DMS53 treated with DMSO at 0.1 percent for 48 hours (cell line): ENCODE results near the gene CHST2.

Source experiments
- DNase-seq: peaks from one replicate; lab custom pipeline; 2025; ENCODE audit not compliant: unreplicated experiment; lab: John Stamatoyannopoulos, UW

Gene CHST2

DNA sequence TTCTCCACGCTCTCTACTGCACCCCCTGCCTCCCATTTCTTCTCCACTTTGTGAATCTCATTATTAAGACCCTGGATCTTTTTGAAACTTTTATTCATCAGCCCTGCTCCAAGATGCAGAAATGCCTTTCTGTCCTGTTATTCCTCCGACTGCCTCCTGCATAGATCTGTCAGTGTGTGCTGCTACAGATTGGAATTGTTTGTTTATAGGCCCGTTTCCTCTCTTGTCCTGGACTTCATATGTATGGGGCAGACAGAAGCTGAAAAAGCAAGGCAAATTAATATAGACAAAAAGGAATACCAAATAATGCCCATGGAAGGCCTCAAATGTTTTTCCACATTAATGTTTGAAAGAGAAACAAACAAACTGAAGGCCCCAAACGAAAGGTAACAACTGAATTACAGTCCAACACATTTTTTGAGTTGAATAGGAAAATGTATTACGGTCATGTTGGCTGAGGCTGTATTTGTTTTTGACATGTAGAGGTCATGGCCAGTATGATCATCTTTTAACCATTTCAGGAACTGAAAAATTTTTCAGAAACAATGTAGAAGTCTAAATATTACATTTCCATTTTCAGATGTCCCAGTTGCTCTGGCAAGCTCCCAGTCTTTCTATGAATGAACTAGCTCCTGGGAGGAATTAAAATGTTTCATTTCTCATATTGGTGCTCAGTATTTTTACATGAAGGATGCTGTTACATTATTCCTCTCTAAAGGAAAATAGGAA is 8.8 kb downstream of the CHST2 start:
- no peak for DNase-seq

DNA sequence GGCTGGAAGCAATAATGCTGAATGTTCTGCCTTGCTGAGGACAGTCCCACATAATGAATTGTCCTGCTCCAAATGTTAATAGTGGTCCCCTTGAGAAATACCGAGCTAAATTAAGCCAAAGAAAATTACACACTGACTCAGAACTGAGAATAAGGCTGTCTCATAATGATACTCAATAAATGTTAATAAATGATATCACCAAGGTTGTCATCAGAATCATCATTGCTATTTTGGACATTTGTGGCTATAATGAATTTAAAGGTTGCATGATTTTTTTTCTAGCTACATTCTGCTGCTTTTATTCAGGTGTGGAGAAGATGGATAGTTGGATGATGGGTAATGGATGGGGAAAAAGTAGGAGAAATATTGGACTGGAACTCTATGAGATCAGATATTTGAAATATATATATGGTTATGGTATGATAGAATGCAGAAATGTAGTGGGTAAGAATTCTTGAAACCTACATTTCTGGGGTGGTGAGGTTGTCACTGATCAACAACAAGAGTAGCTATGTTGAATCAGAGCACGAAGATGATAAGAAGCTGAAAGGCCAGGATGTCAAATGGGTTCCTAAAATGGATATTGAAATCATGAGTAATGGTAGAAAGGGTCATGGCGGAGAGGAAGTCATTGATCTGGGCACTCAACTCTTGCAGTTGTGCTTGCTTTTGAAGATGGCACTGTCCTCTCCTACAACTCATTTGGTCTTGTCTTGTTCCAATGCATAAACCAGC is 12.8 kb downstream of the CHST2 start:
- no peak for DNase-seq

DNA sequence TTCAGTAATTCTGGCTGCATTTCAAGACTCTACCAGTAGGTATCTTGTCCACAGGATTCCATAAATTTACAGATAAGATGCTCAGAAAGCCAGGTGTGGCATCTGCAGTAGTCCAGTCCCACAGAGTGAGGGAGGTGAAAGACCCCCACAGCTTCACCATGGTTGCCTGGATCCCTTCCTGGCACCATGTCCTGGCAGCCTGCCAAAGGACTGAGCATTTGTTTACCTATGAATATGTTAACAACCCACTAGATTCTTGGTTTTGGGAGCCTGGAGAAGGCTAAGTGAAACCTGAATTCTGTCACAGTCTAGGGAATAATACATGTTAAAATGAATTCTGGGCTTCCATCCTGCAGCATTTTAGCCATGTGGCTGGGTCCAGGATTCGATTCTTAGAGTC is 14.9 kb downstream of the CHST2 start:
- no peak for DNase-seq

DNA sequence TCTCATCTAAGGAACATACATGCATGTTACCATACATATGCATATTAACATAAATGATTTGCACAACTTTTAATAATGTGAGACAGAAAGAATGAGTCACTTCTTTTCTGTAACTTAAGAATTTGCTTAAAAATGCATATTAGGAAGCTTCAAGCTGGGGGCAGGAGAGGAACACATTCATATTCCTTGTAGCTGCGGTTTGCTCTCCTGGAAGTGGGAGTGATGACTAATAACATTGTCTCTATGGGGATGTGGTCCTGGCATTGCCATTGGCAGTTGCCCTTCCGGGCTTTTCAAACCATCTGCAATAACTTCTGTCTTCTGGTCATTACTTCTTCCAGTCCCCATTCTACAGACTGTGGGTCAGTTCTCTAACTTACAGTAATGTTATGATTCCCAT is 15.6 kb downstream of the CHST2 start:
- no peak for DNase-seq

DNA sequence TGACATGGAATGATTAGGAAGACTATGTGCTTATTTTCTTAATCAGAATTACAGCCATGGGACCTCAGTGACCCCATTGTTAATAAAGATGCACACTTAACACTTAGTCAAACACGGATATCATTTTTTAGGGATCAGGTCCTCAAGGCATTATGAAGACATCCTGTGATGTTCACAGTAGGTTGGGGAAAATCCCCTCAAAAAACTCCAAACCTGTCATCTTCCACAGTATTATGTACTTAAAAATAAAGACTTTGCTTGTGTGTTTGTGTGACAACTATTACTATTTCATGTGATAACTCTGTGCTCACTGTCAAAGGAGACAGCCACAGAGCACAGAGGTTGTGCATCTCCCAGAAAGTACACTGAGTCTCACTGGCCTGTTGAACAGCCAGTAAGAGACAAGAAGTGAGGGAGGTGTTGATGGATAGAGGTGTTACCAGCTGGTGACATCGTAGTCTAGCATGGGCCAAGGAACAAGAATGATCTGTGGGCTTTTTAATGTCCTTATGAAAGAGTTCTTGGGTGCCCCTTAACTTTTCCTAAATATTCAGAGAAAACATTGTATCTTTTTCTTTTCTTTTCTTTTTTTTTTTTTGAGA is 18.0 kb downstream of the CHST2 start:
- no peak for DNase-seq

DNA sequence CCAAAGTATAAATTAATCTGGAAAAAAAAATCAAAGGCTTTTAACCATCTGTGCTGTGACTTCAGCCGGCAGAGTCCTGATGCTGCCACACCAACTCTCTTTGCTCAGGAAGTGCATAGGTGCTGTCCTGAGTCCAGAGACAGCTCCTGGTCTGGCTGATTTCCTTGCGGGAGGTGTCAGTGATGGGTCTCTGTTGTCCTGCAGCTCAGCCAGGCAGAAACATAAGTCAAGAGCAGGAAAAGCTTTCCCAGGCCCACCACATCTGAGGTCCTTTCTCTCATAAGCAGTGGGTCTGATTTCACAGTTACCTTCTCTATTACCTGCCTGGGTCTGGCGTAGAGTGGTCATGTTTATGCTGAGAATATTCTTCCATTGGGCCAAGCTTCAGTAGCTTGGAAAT is 19.4 kb downstream of the CHST2 start:
- no peak for DNase-seq

DNA sequence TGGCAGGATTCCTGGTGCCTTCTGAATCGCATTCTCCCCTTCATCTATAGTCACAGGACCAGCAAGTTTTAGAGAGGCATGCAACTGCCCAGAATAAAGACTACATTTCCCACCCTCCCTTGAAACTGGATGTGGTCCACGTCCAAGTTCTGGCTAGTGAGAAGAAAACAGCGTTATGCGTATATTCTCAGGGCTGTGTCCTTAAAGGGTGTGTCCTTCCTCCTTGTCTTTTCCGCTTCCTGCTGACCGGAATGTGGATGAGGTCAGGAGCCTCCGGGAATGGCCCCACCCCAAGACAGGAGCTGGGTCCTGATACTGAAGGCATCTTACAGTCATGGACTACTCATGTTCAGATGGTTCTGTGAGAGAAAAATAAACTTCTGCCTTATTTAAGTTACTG is 20.2 kb downstream of the CHST2 start:
- no peak for DNase-seq

DNA sequence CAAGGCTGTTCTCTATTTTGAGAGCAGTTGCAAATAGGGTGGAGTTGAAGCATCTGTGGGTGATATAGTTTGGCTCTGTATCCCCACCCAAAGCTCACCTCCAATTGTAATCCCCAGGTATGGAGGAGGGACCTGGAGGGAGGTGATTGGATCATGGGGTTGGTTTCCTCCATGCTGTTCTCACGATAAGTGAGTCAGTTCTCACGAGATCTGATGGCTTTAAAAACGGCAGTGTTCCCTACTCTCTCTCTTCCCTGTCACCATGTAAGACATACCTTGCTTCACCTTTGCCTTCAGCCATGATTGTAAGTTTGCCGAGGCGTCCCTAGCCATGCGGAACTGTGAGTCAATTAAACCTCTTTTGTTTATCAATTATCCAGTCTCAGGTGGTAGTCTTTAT is 21.0 kb downstream of the CHST2 start:
- DNase-seq, result no peak

DNA sequence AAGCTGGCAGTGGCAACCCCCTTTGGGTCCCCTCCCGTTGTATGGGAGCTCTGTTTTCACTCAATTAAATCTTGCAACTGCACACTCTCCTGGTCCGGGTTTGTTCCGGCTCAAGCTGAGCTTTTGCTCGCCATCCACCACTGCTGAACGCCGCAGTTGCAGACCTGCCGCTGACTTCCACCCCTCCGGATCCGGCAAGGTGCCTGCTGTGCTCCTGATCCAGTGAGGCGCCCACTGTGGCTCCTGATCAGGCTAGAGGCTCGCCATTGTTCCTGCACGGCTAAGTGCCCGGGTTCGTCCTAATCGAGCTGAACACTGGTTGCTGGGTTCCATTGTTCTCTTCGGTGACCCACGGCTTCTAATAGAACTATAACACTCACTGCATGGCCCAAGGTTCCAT is 22.8 kb downstream of the CHST2 start:
- DNase-seq, result no peak

DNA sequence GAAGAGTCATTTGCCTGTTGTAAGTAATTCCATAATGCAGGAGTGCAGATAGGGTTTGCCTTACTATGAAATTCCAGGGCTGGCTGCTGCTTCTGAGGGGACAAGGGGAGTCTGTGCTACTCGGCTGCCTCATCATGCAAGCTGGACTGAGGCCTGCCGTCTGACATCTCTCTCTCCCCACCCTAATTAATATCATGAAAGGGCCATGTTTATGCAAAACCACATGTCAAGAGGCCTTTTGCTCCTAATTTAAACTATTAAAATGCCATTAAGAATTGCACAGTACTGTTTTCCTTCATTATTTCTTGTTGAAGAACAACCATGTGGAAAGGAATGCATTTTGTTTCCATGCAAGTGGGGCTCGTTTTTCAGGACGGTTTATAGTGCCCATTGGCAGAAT is 26.3 kb downstream of the CHST2 start:
- no peak for DNase-seq

DNA sequence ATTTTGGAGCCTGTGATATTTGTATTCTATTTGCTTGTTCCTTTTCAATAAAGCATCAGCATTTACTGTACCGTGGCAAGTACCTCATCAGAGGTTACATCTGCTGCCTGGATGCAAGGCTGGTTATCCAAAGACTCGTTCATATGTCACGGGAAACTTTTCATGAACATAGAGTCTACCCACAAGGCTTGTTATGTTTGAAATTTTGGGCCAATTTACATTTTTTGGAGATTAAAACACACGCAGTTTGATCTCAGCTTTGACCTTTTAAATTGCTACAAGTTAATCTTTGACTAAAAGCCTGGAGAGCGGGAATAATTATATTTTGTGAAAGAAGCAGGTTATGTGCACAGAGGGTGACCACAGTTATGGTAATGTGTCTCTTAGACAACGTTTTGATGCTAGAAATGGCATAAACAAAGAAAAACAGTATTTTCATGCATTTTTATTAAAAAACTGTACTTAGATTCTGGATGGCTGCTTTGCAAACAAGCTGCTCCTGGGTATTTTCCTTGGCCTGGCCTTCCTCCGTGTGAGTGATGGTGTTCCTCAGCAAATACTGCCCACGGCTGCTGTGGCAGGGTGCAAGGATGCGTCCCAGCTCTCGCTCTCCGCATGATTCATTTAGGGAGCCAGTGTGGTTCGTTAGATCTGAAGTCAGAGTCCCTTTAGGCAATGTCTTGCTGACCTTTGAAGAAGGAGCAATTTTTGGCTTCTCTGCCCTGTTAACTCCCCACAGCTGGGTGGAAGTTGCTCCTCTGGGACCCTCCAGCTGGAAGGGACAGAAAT is 27.1 kb downstream of the CHST2 start:
- no peak for DNase-seq

DNA sequence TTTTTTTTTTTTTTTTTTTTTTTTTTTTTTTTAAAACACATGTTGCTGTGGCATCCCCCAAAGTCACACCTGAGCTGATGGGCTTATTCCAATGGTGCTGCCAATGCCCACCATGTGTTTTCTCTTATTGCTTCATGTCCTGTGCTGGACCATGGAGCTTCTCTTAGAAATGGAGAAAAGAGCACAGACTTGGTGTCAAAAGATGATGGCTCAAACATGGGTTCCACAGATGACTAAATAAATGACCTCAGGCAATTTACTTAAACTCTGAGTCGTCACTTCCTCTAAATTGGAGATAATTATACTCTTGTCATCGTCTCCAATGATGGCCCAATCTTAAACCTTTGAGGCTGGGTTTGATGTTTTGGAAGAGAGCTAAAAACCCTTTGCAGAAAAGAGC is 28.1 kb downstream of the CHST2 start:
- no peak for DNase-seq

DNA sequence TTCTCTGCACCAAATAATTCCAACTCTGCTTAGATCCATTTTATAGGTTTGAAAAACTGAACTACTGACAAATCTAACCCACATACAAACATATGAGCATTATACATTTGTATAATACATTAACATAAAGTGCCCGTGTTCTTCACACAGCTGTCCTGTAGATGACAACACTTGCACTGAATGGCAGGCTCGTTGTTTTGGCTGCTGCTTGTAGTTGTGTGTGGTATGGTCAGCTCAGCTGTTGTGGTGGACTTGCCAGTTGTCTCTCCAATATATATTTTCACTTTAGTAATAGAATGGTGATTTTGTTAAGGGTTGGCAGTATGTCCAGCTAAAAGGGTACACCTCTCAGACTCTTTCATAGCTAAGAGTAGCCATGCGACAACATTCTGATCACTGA is 30.5 kb downstream of the CHST2 start:
- no peak for DNase-seq

DNA sequence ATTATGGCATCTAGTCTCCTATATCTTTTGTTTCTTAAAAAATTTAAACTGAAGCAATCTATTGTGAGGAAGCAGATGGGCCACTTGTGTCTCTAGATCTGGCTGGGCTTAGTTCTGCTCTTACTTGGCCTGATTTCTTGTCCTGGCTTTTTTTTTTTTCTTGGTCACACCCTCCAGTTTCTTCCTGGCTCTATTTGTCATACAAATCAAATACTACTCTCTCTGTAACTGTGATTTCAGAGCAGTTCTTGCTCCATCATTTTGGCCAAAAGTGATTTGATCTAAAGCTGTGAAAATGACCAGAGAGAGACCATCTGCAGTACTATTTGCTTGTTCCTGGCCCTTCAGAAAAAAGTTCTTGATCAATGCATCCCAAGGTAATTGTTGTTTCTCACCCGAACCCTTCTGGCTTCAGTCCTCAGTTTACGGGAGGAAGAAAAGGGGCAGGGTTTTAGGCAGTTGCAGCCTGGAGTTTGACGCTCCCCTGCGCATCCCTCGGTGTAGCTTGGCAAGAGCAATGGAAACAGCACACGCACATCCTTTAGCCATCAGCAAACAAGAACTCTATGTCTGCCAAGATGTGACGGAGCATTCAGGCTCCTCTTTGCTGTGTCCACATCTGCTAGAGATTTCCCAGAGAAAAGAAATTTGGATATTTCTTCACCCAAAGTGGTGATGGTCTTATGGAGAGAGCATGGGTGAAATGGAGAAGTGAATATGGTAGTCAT is 31.6 kb downstream of the CHST2 start:
- no peak for DNase-seq

DNA sequence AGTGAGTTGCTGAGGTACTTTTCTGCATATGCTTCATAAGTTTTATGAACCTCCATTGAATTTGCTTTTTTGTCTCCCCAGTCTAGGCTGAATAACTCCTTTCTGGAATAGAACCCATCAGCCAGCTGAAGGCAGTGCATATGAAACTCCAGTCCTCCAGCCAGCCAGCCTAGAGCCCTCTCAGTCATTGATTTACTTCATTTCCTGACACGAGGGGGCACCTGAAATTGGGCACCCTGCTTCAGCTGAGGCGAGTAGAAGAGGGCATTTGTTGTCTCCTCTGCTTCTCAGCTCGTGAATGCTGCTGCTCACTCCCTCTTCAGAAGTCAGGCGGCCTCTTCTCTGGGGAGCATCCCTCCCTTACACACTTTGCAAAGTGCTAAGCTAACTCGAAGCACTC is 32.5 kb downstream of the CHST2 start:
- DNase-seq, result no peak

DNA sequence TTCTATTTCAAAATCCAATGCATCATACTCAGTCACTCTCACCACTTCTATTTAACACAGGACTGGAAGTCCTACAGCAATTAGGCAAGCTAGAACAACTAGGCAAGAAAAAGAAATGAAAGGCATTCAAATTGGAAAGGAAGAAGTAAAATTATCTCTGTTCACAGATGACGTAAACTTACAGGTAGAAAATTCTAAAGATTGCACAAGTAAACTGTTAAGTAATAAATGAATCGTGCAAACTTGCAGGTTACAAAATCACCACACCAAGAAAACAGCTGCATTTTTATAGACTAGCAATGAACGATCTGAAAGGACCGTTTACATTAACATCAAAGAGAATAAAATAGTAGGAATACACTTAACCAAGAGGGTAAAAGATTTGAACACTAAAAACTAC is 36.2 kb downstream of the CHST2 start:
- DNase-seq, result no peak

DNA sequence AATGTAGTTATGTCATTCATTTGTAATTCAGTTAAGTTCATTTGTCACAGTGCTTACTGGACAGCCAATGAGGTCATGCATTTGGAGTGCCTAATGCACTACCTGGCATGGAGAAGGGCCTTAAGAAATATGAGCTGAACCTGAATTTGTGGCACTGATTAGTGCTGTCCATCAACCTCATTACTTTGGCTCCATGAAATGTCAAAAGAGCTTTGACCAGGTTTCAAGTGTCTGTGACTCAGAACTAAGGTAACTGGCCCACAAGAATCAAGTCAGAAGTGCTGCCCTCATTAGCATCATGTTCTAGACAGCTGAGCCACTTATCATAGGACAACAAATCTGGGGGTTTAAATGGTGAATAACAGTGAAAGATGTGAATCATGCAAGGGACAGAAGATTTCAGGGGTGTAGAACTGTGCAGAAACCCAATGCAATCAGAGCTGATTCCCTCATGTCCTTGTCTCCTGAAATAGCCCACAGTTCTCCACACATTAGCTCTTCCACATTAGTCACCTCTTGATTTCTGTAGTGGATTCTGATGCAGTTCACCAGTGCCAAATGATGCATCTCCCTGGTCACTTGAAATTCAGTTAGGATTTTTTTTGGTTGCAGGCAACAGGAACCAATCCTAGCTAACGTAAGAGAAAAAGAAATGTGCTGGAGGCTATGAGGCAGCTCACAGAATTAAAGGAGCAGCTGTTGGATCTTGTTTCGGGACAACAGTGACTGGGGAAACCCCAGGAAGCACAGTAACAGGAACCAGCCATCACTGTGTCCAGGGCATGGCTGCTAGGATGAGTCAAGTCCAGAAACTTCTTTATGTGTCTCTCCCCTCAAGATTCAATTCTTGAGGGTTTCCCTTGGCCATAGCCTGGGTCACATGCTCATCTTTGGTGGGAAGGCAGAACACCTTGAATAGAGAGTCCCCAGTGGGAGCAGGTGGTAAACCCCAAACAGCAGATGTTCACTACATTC is 38.7 kb downstream of the CHST2 start:
- no peak for DNase-seq

DNA sequence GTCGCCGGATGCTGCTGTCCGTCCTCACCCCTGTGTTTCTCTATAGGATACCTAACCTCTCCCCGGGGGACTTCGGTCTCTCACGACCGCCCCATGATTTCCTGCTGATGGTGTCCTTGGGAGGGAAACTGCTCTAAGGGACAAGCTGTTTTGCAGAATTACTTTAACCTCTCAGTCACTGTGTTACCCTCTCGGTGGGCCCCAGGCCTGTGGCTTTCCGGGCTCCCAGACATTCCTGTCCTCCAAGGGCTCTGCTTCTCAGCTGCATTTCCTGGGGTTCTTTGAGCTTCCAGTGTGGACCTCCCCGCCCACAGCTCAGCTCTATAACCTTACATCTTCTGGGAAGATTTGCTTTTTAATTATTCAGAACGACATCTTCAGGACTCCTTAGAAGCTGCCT is 40.9 kb downstream of the CHST2 start:
- DNase-seq, result no peak

DNA sequence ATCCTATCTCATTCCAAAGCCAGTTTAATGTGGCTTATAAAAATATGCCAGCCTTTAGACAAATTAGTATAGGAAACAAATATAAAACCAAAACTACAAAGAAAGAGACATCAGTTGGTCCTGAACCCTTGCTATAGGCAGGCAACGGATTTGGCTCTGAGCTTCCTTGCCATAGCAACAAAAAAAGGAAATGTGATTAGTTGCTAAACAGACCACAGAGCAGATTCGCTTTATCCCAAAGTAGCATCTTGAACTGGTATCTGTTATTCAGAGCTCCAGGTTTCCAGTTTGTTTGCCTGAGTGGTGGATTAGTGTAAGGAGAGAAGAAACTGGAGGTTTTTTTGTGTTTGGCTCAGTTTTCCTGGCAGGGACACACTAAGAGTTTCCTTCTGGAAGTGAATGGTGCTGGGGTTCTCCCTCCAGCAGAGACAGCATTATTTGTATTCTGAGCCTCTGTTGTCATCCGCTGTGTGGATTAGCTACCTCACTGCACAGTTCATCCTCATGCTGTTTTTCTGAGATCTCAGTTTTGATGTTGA is 44.1 kb downstream of the CHST2 start:
- DNase-seq, result no peak

DNA sequence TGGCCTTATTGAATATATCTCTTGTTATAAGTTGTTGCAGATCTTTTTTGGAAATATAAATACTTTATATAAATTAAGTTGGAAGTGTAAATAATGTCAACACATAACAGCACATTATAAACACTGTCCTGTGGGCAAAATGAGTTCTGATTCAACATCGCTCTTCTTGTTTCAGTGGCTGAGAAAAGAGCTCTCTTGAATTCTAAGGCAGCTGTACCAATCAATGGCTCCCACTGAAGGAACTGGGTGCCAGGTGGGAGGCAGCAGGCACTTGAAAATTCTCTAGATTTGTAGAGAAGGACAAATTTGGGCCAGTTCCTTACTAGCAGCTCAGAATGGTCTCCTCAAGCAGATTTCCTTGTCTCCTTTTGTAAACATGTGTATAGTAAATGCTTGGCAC is 45.6 kb downstream of the CHST2 start:
- DNase-seq, result no peak
